Osteoblast (primary cell): ENCODE data around the gene CLCN5. TPM values are rescaled to one million over a fixed set of nuclear protein-coding genes. Genes with fewer than 3 reads are reported as not detected.

Source experiments
- DNase-seq: peaks from one replicate; pipeline ENCODE4 v3.0.0; 2011; ENCODE audit warnings: low spot score, mixed read lengths; ENCODE audit not compliant: insufficient read length; ENCODE audit errors: missing footprints
- H2AFZ ChIP-seq: 2 replicates; pipeline ENCODE4 v1.6.0; 2011; ENCODE audit warnings: mild to moderate bottlenecking, low read length
- H3K27ac ChIP-seq: 2 replicates; pipeline ENCODE4 v1.5.1; 2011; ENCODE audit warnings: mild to moderate bottlenecking, low read depth, low read length, moderate library complexity
- H3K27me3 ChIP-seq: 2 replicates; pipeline ENCODE4 v1.6.0; 2012; ENCODE audit warnings: mild to moderate bottlenecking, control low read depth, inconsistent platforms, low read length, moderate library complexity; ENCODE audit not compliant: insufficient read depth
- H3K36me3 ChIP-seq: 2 replicates; pipeline ENCODE4 v1.5.1; 2011; ENCODE audit warnings: mild to moderate bottlenecking, low read length, control low read depth, moderate library complexity; ENCODE audit not compliant: insufficient read depth
- H3K4me1 ChIP-seq: 2 replicates; pipeline ENCODE4 v1.5.1; 2011; ENCODE audit warnings: mild to moderate bottlenecking, low read length, control low read depth, moderate library complexity; ENCODE audit not compliant: insufficient read depth
- H3K4me2 ChIP-seq: 2 replicates; pipeline ENCODE4 v1.6.0; 2011; ENCODE audit warnings: mild to moderate bottlenecking, low read length; ENCODE audit not compliant: insufficient read depth
- H3K4me3 ChIP-seq: fragments of 200-600 bp; sonication (generic); 3 replicates; pipeline ENCODE4 v1.5.1; 2012; ENCODE audit warnings: mild to moderate bottlenecking, low read length, inconsistent platforms; ENCODE audit not compliant: insufficient read depth
- H3K79me2 ChIP-seq: 2 replicates; pipeline ENCODE4 v1.6.0; 2012; ENCODE audit warnings: mild to moderate bottlenecking, low read length, control low read depth, inconsistent platforms; ENCODE audit not compliant: insufficient read depth
- H3K9me3 ChIP-seq: 2 replicates; pipeline ENCODE4 v1.5.1; 2011; ENCODE audit warnings: low read depth, low read length, control low read depth
- H4K20me1 ChIP-seq: 2 replicates; pipeline ENCODE4 v1.6.0; 2012; ENCODE audit warnings: mild to moderate bottlenecking, low read length, control low read depth; ENCODE audit not compliant: insufficient read depth
- total RNA-seq: library from RNA; depleted of rRNA; stranded (reverse); fragments of >200 nt; gene quantifications from 2 replicates; pipeline ENCODE4 v1.2.3, GENCODE V29; 2012
- TF ChIP-seq, protein P1 (sequence below): IDR thresholded peaks from 2 replicates; pipeline ENCODE4 v1.5.1; 2011; ENCODE audit warnings: mild to moderate bottlenecking, low read depth, low read length, moderate library complexity; ENCODE audit errors: extremely low read depth

Gene CLCN5
- total RNA-seq, 1 donor = 13.0 TPM

GRCh38 chrX:50100188-50100587 is 177.8 kb downstream of the CLCN5 start:
- Histone ChIP-seq H3K27ac (no peak overlapping the region), H3K9me3 (no peaks in the 10 kb centered on the region), H4K20me1 (no peaks in the 10 kb centered on the region), H3K4me3 (no peak overlapping the region), H3K79me2 (no peaks in the 10 kb centered on the region), H3K4me1 (no peaks in the 10 kb centered on the region), H3K4me2 (no peak overlapping the region), H3K36me3 (no peaks in the 10 kb centered on the region), H2AFZ (no peak overlapping the region), H3K27me3 (peaks cover 4% of the 10 kb centered on the region)
- TF ChIP-seq, protein P1, sequence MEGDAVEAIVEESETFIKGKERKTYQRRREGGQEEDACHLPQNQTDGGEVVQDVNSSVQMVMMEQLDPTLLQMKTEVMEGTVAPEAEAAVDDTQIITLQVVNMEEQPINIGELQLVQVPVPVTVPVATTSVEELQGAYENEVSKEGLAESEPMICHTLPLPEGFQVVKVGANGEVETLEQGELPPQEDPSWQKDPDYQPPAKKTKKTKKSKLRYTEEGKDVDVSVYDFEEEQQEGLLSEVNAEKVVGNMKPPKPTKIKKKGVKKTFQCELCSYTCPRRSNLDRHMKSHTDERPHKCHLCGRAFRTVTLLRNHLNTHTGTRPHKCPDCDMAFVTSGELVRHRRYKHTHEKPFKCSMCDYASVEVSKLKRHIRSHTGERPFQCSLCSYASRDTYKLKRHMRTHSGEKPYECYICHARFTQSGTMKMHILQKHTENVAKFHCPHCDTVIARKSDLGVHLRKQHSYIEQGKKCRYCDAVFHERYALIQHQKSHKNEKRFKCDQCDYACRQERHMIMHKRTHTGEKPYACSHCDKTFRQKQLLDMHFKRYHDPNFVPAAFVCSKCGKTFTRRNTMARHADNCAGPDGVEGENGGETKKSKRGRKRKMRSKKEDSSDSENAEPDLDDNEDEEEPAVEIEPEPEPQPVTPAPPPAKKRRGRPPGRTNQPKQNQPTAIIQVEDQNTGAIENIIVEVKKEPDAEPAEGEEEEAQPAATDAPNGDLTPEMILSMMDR = peak; percentile 36
- peak; percentile 36 for DNase-seq

- Histone ChIP-seq H3K27ac (no peak overlapping the region), H4K20me1 (no peaks in the 10 kb centered on the region), H3K9me3 (no peaks in the 10 kb centered on the region), H2AFZ (no peak overlapping the region), H3K4me2 (no peak overlapping the region), H3K4me1 (no peaks in the 10 kb centered on the region), H3K4me3 (no peak overlapping the region), H3K36me3 (no peaks in the 10 kb centered on the region), H3K27me3 (peaks cover 14% of the 10 kb centered on the region), H3K79me2 (no peaks in the 10 kb centered on the region)
- TF ChIP-seq, protein P1 = no peak
- DNase-seq = no peak
These were observed 180.8 kb downstream of the CLCN5 start for GRCh38 chrX:50103176-50103575.

GRCh38 chrX:50103866-50104566 is 181.6 kb downstream of the CLCN5 start:
- no peaks in the 10 kb centered on the region for H3K36me3 ChIP-seq
- H3K79me2 ChIP-seq = no peaks in the 10 kb centered on the region
- H3K4me3 ChIP-seq = no peak overlapping the region
- no peaks in the 10 kb centered on the region for H4K20me1 ChIP-seq
- H3K27me3 ChIP-seq = peaks cover 12% of the 10 kb centered on the region
- H3K4me2 ChIP-seq = no peak overlapping the region
- TF ChIP-seq, protein P1 = no peak
- H3K9me3 ChIP-seq = no peaks in the 10 kb centered on the region
- no peak for DNase-seq
- H2AFZ ChIP-seq = no peak overlapping the region
- H3K4me1 ChIP-seq = no peaks in the 10 kb centered on the region
- no peak overlapping the region for H3K27ac ChIP-seq

DNA sequence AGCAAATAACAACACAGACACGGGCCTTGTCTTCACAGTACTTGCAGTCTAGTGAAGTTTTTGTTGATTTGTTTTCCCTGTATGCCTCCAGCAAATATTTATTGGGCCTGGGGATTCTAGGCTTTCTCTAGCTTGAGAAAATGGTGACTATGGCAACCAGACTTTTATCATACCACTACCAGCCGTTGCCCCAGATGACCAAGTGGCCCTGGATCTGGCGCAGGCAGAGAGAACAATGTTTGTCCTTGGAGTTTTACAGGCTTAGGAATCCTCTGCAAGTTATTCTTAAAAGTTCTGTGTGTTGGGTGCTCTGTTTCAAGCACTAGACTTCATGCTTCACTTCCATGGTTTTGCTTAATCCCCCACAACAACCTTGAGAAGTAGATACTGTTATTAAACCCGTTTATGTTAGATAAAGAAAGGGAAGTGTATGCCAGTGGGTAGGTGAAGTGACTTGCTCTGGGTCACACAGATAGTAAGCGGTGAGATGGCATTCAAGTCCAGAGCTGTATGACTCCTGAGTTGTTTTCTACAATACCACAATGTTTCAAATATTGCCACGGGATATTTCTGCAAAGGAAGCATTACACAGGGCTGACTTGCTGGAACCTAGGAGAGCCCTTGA is 183.8 kb downstream of the CLCN5 start:
- TF ChIP-seq, protein P1 = no peak

More for the DNA sequence above, 183.8 kb downstream of the CLCN5 start:
- H3K79me2 ChIP-seq = no peaks in the 10 kb centered on the region
- DNase-seq = no peak
- H3K4me2 ChIP-seq = no peak overlapping the region
- H2AFZ ChIP-seq = no peak overlapping the region
- no peaks in the 10 kb centered on the region for H3K9me3 ChIP-seq
- no peaks in the 10 kb centered on the region for H3K4me1 ChIP-seq
- H3K27ac ChIP-seq = no peak overlapping the region
- H4K20me1 ChIP-seq = no peaks in the 10 kb centered on the region
- H3K4me3 ChIP-seq = no peak overlapping the region
- H3K36me3 ChIP-seq = no peaks in the 10 kb centered on the region
- H3K27me3 ChIP-seq = peaks cover 10% of the 10 kb centered on the region
